ENCODE results near the gene TMUB1.
A peak's percentile ranks its signal among the peaks of the same experiment; 100 is the strongest.

TMUB1 gene

DNA sequence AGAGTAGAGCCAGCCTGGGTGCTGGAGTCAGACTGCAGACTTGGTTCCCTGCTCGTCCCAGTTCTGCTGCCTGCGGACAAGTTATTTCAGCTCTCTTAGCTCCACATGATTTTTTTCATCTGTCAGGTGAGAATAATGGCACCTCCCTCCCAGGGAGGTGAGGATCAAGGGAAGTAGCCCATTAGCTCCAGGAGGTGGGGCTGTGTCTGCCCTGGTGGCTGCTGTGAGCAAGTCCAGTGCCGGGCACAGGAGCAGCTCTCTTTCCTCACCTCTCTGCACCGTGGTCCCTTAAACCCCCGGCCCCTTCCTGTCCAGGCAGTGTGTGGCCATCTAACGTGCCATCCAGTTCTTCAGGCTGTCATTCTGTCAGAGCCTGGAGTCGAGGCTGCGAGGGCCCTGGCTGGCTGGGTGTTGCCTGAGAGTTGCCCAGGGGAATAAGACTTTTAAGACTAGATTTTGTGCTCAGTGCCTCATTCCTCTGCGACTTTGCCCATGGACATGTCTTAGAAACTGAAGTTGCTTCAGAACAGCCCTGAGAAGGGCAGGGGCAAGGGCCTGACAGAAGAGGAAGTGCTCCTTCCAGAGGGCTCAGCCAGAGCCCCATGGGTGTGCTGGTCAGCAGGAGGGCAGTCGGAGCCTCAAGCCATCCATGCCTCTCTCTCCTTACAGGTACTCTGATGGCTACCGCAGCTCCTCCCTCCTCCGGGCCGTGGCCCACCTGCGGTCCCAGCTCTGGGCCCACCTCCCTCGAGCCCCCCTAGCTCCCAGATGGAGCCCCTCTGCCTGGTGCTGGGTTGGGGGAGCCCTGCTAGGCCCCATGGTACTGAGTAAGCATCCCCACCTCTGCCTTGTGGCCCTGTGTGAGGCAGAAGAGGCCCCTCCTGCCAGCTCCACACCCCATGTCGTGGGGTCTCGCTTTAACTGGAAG lies 50.1 kb downstream of the TMUB1 start:
- Histone ChIP-seq H3K27me3 (replicated peaks) (no peaks in the 10 kb centered on the region), H3K36me3 (replicated peaks) (peaks cover 43% of the 10 kb centered on the region), H3K4me3 (ENCODE audit: low read depth, low read length) (no peak overlapping the region), H3K27ac (no peak overlapping the region)
- in situ Hi-C loops (cut with HindIII; ENCODE audit: low pct_ligation_motif_present, low sequenced_read_pairs), result no loop called here
- DNase-seq, result no peak
- TF ChIP-seq, protein P1, sequence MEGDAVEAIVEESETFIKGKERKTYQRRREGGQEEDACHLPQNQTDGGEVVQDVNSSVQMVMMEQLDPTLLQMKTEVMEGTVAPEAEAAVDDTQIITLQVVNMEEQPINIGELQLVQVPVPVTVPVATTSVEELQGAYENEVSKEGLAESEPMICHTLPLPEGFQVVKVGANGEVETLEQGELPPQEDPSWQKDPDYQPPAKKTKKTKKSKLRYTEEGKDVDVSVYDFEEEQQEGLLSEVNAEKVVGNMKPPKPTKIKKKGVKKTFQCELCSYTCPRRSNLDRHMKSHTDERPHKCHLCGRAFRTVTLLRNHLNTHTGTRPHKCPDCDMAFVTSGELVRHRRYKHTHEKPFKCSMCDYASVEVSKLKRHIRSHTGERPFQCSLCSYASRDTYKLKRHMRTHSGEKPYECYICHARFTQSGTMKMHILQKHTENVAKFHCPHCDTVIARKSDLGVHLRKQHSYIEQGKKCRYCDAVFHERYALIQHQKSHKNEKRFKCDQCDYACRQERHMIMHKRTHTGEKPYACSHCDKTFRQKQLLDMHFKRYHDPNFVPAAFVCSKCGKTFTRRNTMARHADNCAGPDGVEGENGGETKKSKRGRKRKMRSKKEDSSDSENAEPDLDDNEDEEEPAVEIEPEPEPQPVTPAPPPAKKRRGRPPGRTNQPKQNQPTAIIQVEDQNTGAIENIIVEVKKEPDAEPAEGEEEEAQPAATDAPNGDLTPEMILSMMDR (IDR thresholded peaks at IDR 0.05; ENCODE audit: low read depth, low read length, missing control alignments), result peak; percentile 44

Measured in brain microvascular endothelial cell (primary cell).